NCI-H1436 treated with DMSO at 0.1 percent for 48 hours (cell line): ENCODE data around the gene VPS37C.

Experiments
- DNase-seq: peaks from one replicate; lab custom pipeline; 2025; lab: John Stamatoyannopoulos, UW

The VPS37C gene

GRCh38 chr11:61154528-61154927, 6.7 kb downstream of the VPS37C start:
- no peak for DNase-seq

GRCh38 chr11:61153593-61154095, 7.6 kb downstream of the VPS37C start:
- DNase-seq, result no peak

- DNase-seq, result no peak
These were observed 8.2 kb downstream of the VPS37C start for GRCh38 chr11:61152816-61153592.

DNA sequence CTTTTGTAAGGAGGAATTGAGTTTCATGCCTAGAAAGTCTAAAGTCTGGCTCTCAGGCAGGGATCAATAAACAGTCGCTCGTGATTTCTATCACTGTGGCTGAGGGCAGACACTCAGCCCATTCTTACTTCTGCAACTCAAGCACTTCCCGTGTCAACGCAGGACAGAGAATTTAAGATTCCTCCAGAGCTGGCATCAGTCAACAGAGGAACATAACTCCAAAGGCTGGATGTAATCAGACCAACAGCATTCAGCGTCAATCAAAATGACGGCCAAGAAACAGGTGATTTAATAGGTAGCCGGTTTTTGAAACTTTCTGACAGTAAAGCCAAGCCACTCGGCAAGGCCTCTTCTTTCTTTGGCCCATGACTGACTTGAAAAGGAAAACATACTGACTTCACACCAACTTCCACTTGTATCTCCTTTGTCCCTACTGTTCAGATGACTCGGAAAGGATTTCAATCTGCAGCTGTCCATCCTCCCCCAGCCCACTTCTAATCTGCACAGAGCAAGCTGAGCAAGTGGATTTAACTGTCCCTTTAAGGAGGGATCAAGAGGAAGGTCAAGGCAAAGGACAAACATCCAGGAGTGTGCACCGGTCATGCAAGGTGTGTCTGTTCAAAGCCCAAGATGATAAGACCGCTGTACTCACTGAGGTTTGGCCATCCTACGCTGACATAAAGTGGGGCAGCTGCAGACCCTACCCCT, 9.5 kb downstream of the VPS37C start:
- no peak for DNase-seq

DNA sequence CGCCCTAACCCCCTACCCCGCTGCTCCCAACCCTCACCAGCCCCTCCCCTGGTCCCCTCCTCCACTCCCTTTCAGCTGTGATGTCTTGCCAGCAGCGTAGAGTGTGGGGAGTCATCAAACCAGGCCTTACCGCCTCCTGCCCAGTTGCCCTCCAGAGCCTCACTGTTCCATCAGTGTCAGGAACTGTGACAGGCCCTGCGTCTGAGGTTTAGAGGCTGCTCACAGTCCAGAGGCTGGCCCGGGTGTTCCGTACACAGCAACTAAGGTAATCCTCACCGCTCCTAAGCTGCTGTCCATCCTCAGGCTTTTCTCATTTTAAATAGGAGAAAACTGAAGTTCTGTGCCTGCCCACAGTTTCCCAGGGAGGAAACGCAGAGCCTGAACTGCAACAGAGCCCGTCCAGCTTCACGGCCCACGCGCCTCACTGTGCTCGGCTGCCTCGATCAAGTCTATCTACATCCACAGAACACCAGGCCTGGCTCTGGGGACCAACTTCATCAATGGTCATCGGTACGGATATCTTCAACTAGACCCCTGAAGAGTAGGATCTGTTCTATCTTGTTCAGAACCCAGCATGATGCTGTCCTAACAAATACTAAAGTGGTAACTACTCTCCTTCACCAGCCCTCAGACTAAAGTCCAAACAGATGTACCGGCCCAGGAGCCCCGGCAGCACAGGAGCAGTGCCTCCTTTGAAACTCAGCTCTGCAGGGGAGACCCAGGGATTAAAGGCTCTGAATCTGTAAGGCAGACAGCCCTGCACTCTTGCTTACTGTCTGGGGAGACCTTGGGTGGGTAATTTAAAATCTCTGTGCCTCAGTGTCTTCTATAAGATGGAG, 10.3 kb downstream of the VPS37C start:
- no peak for DNase-seq

- DNase-seq, result no peak
These were observed 11.3 kb downstream of the VPS37C start for GRCh38 chr11:61149624-61150615.

DNA sequence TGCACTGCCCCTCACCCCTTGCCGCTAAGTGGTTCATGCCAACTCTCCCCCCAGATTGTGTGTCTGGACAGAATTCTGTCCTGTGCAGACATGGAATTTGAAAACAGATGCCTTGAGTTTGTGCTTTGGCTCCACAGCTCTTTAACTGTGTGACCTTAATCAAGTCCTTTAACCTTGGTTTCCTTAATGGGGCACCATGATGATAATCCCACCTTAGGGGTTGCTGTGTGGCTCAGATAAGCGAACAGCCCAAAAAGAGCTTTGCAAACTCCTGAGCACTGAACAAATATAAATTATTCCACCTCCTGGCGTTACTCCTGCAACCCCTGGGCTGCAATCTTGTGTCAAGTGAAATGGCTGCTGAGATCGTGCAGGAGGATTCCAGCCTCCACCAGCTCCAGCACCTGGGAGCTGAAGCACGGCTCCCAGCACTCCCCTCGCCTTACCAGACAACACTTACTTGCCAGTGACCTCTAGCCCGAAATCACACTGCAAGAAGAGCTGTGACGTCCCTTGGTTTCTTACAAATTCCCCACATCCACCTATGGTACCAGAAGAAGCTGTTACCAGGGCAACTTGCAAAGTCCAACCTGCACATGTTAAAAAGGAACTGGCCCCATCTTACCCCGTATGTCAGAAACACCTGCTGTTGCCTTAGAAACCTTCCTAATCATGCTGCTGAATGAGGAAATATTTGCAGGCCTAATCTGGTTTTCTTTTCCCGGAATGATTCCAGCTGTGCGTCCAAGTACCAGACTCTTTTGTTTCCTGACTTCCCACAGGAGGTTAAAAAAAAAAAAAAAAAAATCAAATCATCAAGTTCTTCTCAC, 13.2 kb downstream of the VPS37C start:
- no peak for DNase-seq

- DNase-seq, result no peak
These were observed 14.0 kb downstream of the VPS37C start for GRCh38 chr11:61147271-61147670.

- DNase-seq, result no peak
These were observed 14.8 kb downstream of the VPS37C start for GRCh38 chr11:61146416-61146815.

GRCh38 chr11:61145228-61146005, 15.8 kb downstream of the VPS37C start:
- no peak for DNase-seq

GRCh38 chr11:61144511-61145179, 16.6 kb downstream of the VPS37C start:
- no peak for DNase-seq

DNA sequence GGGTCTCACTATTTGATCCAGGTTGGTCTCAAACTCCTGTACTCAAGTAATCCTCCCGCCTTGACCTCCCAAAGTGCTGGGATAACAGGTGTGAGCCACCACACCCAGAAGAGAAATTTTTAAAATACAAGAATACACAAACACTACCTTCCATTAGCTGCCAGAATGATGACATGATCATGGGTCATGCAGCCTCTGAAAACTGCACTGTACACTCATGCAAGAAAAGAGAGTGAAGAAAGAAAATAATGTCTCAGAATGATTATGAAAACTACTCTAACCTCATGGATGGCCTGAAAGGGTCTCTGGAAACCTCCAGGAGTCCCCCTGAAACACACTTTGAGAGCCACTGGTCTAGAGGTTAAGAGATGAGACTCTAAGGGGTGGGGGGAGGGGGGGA, 18.8 kb downstream of the VPS37C start:
- DNase-seq, result no peak

GRCh38 chr11:61141601-61142028, 19.6 kb downstream of the VPS37C start:
- DNase-seq, result no peak

GRCh38 chr11:61140416-61140815, 20.8 kb downstream of the VPS37C start:
- no peak for DNase-seq

- no peak for DNase-seq
These were observed 21.8 kb downstream of the VPS37C start for GRCh38 chr11:61139387-61139786.

GRCh38 chr11:61138935-61139334, 22.3 kb downstream of the VPS37C start:
- DNase-seq, result no peak

GRCh38 chr11:61134801-61135257, 26.4 kb downstream of the VPS37C start:
- no peak for DNase-seq

GRCh38 chr11:61133956-61134662, 27.1 kb downstream of the VPS37C start:
- no peak for DNase-seq
